Natural killer cell treated with Interleukin-12 subunit alpha and Interleukin-12 subunit beta and Interleukin-15 and Interleukin-18, amount 100 ng/mL, for 72 hours (primary cell): ENCODE measurements around the gene SOX8. TPM values are rescaled to one million over a fixed set of nuclear protein-coding genes. Genes with fewer than 3 reads are reported as not detected.

ENCODE experiments used
- ATAC-seq, 2 donors: fragments of 150-1000 bp; cut with Tn5 transposase in 1 of 2; sonication (Bioruptor Pico), chemical (Tn5 transposase) in 1 of 2; 2 replicates each; pipeline ENCODE4 v1.10.0; 2021
- DNase-seq: peaks from one replicate; pipeline ENCODE4 v3.0.0; 2022; ENCODE audit warnings: low spot score
- H3K27ac Mint-ChIP-seq, 2 donors: 1 replicate in 1 of 2; 2 replicates in 1 of 2; pipeline ENCODE4 v1.8.0; 2022; ENCODE audit warnings: mixed read lengths in 2 of 2, mild to moderate bottlenecking in 1 of 2, moderate library complexity in 1 of 2
- H3K27me3 Mint-ChIP-seq, 2 donors: 1 replicate in 1 of 2; 2 replicates in 1 of 2; pipeline ENCODE4 v1.8.0; 2022; ENCODE audit warnings: mixed read lengths in 2 of 2
- H3K36me3 Mint-ChIP-seq: one replicate; pipeline ENCODE4 v1.8.0; 2022; ENCODE audit warnings: mixed read lengths
- H3K4me1 Mint-ChIP-seq, 2 donors: 1 replicate in 1 of 2; 2 replicates in 1 of 2; pipeline ENCODE4 v1.8.0; 2022; ENCODE audit warnings: low read depth in 2 of 2, mixed read lengths in 2 of 2, mild to moderate bottlenecking in 1 of 2
- H3K4me3 Mint-ChIP-seq: one replicate; pipeline ENCODE4 v1.8.0; 2022; ENCODE audit warnings: mixed read lengths
- H3K9me3 Mint-ChIP-seq: 2 replicates; pipeline ENCODE4 v1.8.0; 2022; ENCODE audit warnings: mixed read lengths
- total RNA-seq, 2 donors: library from RNA; stranded (reverse); gene quantifications; one replicate each; pipeline ENCODE4 v1.2.3, GENCODE V29; 2022

The SOX8 gene
- total RNA-seq, 2 donors from 2014 or later: 0.20 TPM; not detected in 1

- Mint-ChIP-seq H3K4me1 (no peaks in the 10 kb centered on the region), H3K36me3 (no peaks in the 10 kb centered on the region), H3K4me3 (no peak overlapping the region), H3K27me3 (peaks cover 13% of the 10 kb centered on the region in 2 donors), H3K27ac (no peak overlapping the region), H3K9me3 (no peaks in the 10 kb centered on the region)
- ATAC-seq (no peak), DNase-seq (no peak)
These were observed 9.8 kb downstream of the SOX8 start for GRCh38 chr16:991345-991744.

GRCh38 chr16:991773-992172, 10.2 kb downstream of the SOX8 start:
- Mint-ChIP-seq H3K27me3 (peaks cover 17% of the 10 kb centered on the region in 2 donors), H3K36me3 (no peaks in the 10 kb centered on the region), H3K4me1 (no peaks in the 10 kb centered on the region), H3K9me3 (no peaks in the 10 kb centered on the region), H3K4me3 (no peak overlapping the region), H3K27ac (no peak overlapping the region)
- DNase-seq: no peak
- no peak for ATAC-seq

GRCh38 chr16:993731-994130, 12.2 kb downstream of the SOX8 start:
- no peak for ATAC-seq
- DNase-seq: no peak
- Mint-ChIP-seq H3K36me3 (no peaks in the 10 kb centered on the region), H3K27ac (no peak overlapping the region), H3K4me3 (no peak overlapping the region), H3K4me1 (no peaks in the 10 kb centered on the region), H3K9me3 (no peaks in the 10 kb centered on the region), H3K27me3 (peaks cover 17 to 22% of the 10 kb centered on the region in 2 donors)

- DNase-seq (no peak), ATAC-seq (no peak)
- Mint-ChIP-seq H3K4me1 (no peaks in the 10 kb centered on the region), H3K4me3 (no peak overlapping the region), H3K27me3 (peaks cover 17 to 25% of the 10 kb centered on the region in 2 donors), H3K27ac (no peak overlapping the region), H3K36me3 (no peaks in the 10 kb centered on the region), H3K9me3 (no peaks in the 10 kb centered on the region)
These were observed 13.5 kb downstream of the SOX8 start for GRCh38 chr16:995087-995486.

GRCh38 chr16:995783-996182, 14.2 kb downstream of the SOX8 start:
- H3K4me3 Mint-ChIP-seq: no peak overlapping the region
- H3K27ac Mint-ChIP-seq: no peak overlapping the region
- peaks cover 17 to 25% of the 10 kb centered on the region in 2 donors for H3K27me3 Mint-ChIP-seq
- H3K9me3 Mint-ChIP-seq: no peaks in the 10 kb centered on the region
- DNase-seq (no peak), ATAC-seq (no peak)
- no peaks in the 10 kb centered on the region for H3K4me1 Mint-ChIP-seq
- no peaks in the 10 kb centered on the region for H3K36me3 Mint-ChIP-seq

GRCh38 chr16:996681-997080, 15.1 kb downstream of the SOX8 start:
- Mint-ChIP-seq H3K27me3 (peaks cover 17 to 25% of the 10 kb centered on the region in 2 donors), H3K9me3 (no peaks in the 10 kb centered on the region), H3K27ac (no peak overlapping the region), H3K4me3 (no peak overlapping the region), H3K36me3 (no peaks in the 10 kb centered on the region), H3K4me1 (no peaks in the 10 kb centered on the region)
- DNase-seq: no peak
- ATAC-seq: no peak

DNA sequence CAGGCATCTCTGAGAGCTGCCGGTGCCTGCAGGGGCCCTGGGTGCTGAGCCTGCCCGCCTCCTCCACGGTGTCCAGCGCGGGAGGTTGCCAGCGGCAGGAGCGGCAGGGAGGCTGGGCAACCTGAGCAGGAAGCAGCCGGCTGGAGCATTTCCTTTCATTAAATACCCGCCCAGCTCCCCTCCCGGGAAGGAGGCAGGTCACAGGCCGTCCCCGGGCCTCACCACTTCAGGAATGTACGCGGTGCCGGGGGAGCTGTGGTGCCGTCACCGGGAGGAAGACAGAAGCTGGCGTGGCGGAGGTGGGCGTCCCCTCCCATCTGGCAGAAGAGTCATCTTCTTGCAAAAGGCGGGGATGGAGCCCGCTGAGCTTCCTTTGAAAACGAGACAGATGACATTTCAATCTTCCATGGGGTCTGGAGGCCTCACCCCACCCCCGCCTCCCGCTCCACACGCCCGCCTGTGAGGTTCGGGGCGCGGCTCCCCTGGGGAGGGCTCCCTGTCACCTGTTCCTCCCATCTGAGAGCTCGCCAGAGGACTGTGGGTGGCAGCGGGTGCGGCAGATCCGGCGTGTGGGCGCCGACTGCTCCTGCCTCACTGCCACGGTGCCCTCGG, 16.0 kb downstream of the SOX8 start:
- Mint-ChIP-seq H3K9me3 (no peaks in the 10 kb centered on the region), H3K4me1 (no peaks in the 10 kb centered on the region)

DNA sequence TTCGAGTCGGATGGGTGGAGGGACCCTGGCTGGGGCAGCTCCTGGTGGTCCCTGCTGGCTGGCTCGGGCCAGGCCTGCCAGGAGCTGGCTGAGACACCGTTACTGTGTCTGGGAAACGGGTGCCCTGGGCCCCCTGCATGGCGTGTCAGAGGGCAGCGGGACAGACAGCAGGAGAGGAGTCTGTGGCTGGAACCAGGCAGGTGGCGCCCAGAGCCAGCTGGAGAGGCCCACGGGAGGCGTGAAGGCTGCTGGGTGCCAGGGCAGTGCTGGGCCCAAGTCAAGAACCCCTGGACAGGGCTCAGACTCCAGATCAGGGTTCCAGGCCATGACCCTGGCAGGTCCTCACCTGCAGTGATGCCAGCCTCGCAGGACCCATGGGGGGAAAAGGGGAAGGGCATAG, 16.6 kb downstream of the SOX8 start:
- no peak overlapping the region for H3K4me3 Mint-ChIP-seq
- H3K27me3 Mint-ChIP-seq: peaks cover 17 to 25% of the 10 kb centered on the region in 2 donors
- ATAC-seq (no peak), DNase-seq (no peak)
- no peak overlapping the region for H3K27ac Mint-ChIP-seq
- H3K4me1 Mint-ChIP-seq: no peaks in the 10 kb centered on the region
- H3K36me3 Mint-ChIP-seq: no peaks in the 10 kb centered on the region
- no peaks in the 10 kb centered on the region for H3K9me3 Mint-ChIP-seq

More for the DNA sequence above, 16.0 kb downstream of the SOX8 start:
- Mint-ChIP-seq H3K27ac (no peak overlapping the region), H3K36me3 (no peaks in the 10 kb centered on the region), H3K4me3 (no peak overlapping the region), H3K27me3 (peaks cover 17 to 25% of the 10 kb centered on the region in 2 donors)
- DNase-seq (no peak), ATAC-seq (peak in 1 of 2 donors; percentile 22)

DNA sequence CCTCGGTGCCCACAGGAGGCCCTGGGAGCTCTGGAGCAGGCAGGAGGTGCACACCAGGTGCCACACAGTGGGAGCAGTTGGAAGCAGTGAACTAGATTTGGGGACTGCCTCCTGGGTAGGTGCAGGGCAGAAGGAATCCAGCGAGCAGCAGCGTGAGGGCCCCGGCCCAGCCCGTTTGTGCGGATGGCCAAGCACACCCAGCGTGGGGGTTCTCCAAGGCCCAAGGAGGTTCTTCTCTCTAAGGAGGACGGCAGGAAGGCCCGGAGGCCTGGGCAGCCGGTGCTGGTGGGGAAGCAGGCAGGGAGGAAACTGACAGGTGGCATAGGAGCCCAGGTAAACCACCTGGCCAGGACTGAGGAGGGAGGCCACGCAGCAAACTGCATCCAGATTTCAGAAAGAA, 17.0 kb downstream of the SOX8 start:
- H3K4me1 Mint-ChIP-seq: no peaks in the 10 kb centered on the region
- DNase-seq: no peak
- no peaks in the 10 kb centered on the region for H3K36me3 Mint-ChIP-seq
- H3K4me3 Mint-ChIP-seq: no peak overlapping the region
- H3K9me3 Mint-ChIP-seq: no peaks in the 10 kb centered on the region
- H3K27me3 Mint-ChIP-seq: peaks cover 17 to 25% of the 10 kb centered on the region in 2 donors
- no peak for ATAC-seq
- no peak overlapping the region for H3K27ac Mint-ChIP-seq

GRCh38 chr16:999677-1000076, 18.1 kb downstream of the SOX8 start:
- no peak overlapping the region for H3K27ac Mint-ChIP-seq
- DNase-seq (no peak), ATAC-seq (no peak)
- no peaks in the 10 kb centered on the region for H3K4me1 Mint-ChIP-seq
- peaks cover 17 to 24% of the 10 kb centered on the region in 2 donors for H3K27me3 Mint-ChIP-seq
- H3K4me3 Mint-ChIP-seq: no peak overlapping the region
- H3K9me3 Mint-ChIP-seq: no peaks in the 10 kb centered on the region
- H3K36me3 Mint-ChIP-seq: no peaks in the 10 kb centered on the region

GRCh38 chr16:1000608-1001007, 19.0 kb downstream of the SOX8 start:
- Mint-ChIP-seq H3K27me3 (peaks cover 10 to 16% of the 10 kb centered on the region in 2 donors), H3K27ac (no peak overlapping the region), H3K4me3 (no peak overlapping the region), H3K36me3 (no peaks in the 10 kb centered on the region), H3K4me1 (peaks cover 0 to 2% of the 10 kb centered on the region in 2 donors), H3K9me3 (no peaks in the 10 kb centered on the region)
- DNase-seq: no peak
- ATAC-seq: no peak

DNA sequence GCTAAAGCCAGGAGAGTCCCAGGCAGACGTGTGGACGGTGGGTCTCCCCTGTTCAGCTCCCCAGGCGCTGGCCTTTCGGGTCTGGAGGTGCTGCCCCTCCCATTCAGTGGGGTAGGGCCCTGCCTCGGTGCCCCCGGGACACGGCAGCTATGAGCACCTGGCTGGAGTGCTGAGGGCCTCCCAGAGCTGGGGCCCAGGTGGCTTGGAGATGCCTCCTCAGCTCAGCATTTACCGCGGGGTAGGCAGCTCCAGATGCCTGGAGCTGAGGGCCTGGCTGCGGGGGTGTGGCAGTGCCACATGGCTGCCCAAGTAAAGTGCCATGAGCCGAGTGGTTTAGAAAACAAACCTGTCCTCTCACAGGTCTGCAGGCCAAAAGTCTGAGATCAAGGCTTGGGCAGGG, 19.5 kb downstream of the SOX8 start:
- Mint-ChIP-seq H3K27me3 (peaks cover 6 to 13% of the 10 kb centered on the region in 2 donors), H3K27ac (no peak overlapping the region), H3K4me3 (no peak overlapping the region), H3K9me3 (no peaks in the 10 kb centered on the region), H3K36me3 (no peaks in the 10 kb centered on the region), H3K4me1 (peaks cover 0 to 2% of the 10 kb centered on the region in 2 donors)
- DNase-seq (no peak), ATAC-seq (no peak)

- H3K36me3 Mint-ChIP-seq: no peaks in the 10 kb centered on the region
- peaks cover 0 to 8% of the 10 kb centered on the region in 2 donors for H3K27me3 Mint-ChIP-seq
- ATAC-seq (no peak), DNase-seq (no peak)
- H3K27ac Mint-ChIP-seq: no peak overlapping the region
- no peaks in the 10 kb centered on the region for H3K9me3 Mint-ChIP-seq
- H3K4me1 Mint-ChIP-seq: peaks cover 0 to 2% of the 10 kb centered on the region in 2 donors
- H3K4me3 Mint-ChIP-seq: no peak overlapping the region
These were observed 21.0 kb downstream of the SOX8 start for GRCh38 chr16:1002399-1003166.
